ENCODE measurements around the gene FGD6. TPM values are rescaled to one million over a fixed set of nuclear protein-coding genes. Genes with fewer than 3 reads are reported as not detected.

Gene FGD6
- total RNA-seq, 4 donors from 2014 or later, result 25.0 to 37.0 (median 32.1) TPM

- in situ Hi-C loops (cut with MboI; ENCODE audit: low pct_ligation_motif_present in 1 of 4, low pct_unique_long_range_greater_than_20kb in 1 of 4, low sequenced_read_pairs in 3 of 4), result no loop called here
- no peaks in the 10 kb centered on the region for H3K27me3 ChIP-seq
- no peak for TF ChIP-seq POLR2A (IDR thresholded peaks at IDR 0.05)
- TF ChIP-seq, protein P1, sequence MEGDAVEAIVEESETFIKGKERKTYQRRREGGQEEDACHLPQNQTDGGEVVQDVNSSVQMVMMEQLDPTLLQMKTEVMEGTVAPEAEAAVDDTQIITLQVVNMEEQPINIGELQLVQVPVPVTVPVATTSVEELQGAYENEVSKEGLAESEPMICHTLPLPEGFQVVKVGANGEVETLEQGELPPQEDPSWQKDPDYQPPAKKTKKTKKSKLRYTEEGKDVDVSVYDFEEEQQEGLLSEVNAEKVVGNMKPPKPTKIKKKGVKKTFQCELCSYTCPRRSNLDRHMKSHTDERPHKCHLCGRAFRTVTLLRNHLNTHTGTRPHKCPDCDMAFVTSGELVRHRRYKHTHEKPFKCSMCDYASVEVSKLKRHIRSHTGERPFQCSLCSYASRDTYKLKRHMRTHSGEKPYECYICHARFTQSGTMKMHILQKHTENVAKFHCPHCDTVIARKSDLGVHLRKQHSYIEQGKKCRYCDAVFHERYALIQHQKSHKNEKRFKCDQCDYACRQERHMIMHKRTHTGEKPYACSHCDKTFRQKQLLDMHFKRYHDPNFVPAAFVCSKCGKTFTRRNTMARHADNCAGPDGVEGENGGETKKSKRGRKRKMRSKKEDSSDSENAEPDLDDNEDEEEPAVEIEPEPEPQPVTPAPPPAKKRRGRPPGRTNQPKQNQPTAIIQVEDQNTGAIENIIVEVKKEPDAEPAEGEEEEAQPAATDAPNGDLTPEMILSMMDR (IDR thresholded peaks at IDR 0.05), result no peak
- no peak for TF ChIP-seq POLR2AphosphoS5 (IDR thresholded peaks at IDR 0.05)
- TF ChIP-seq EP300 (IDR thresholded peaks at IDR 0.05; ENCODE audit: low read depth), result no peak
- no peaks in the 10 kb centered on the region for H3K9me3 ChIP-seq
- 55 to 66% methylated on average over 2 of the region's 2 CpGs for WGBS, 2 donors (ENCODE audit: low coverage in 1 of 2)
- no peak overlapping the region for H3K4me3 ChIP-seq
- intact Hi-C loops (cut with DNase I; ENCODE audit: low total_unique reads), result no loop called here
- no peak overlapping the region for H3K27ac ChIP-seq
- peaks cover 0 to 44% (median 13%) of the 10 kb centered on the region in 4 donors for H3K4me1 ChIP-seq
- peaks cover 0 to 4% (median 0%) of the 10 kb centered on the region in 4 donors for H3K36me3 ChIP-seq
- no peak for DNase-seq
Observed at GRCh38 chr12:95231190-95231589, 13.9 kb upstream of the FGD6 start.

DNA sequence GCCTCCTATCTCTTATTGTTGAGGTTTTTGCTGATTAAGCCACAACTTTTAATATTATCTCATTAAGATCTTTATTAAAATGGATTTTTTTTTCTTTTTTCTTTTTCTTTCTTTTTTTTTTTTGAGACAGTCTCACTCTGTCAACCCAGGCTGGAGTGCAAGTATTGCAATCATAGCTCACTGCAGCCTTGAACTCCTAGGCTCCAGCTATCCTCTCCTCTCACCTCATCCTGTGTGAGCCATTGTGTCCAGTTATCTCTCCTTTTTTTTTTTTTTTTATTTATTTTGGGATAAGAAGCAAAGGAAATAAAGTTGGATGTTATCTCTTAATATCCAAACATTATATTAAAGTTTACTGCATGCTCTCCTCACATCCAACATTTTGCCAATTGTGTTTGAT is 13.0 kb upstream of the FGD6 start:
- peaks cover 0 to 44% (median 13%) of the 10 kb centered on the region in 4 donors for H3K4me1 ChIP-seq
- no peak overlapping the region for H3K27ac ChIP-seq
- no peak overlapping the region for H3K4me3 ChIP-seq
- intact Hi-C loops (cut with DNase I; ENCODE audit: low total_unique reads) (no loop called here), in situ Hi-C loops (cut with MboI; ENCODE audit: low pct_ligation_motif_present in 1 of 4, low pct_unique_long_range_greater_than_20kb in 1 of 4, low sequenced_read_pairs in 3 of 4) (no loop called here)
- H3K9me3 ChIP-seq, result no peaks in the 10 kb centered on the region
- H3K36me3 ChIP-seq, result peaks cover 0 to 4% (median 0%) of the 10 kb centered on the region in 4 donors
- H3K27me3 ChIP-seq, result no peaks in the 10 kb centered on the region
- TF ChIP-seq, protein P1 (IDR thresholded peaks at IDR 0.05), result no peak
- TF ChIP-seq POLR2AphosphoS5 (IDR thresholded peaks at IDR 0.05), result no peak
- TF ChIP-seq EP300 (IDR thresholded peaks at IDR 0.05; ENCODE audit: low read depth), result no peak
- TF ChIP-seq POLR2A (IDR thresholded peaks at IDR 0.05), result no peak
- no peak for DNase-seq

DNA sequence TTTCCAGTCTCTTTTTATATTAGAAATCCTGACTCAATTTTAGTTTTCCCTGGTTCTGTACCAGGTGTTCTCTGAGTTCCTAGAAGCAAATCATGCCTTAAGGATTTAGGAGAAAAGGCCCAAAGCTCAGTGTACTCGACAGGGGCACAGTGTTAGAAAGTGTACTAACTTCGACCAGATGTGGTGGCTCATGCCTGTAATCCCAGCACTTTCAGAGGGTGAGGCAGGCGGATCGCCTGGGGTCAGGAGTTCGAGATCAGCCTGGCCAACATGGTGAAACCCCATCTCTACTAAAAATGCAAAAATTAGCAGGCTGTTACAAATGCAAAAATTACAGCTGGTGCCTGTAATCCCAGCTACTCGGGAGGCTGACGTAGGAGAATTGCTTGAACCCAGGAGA is 12.4 kb upstream of the FGD6 start:
- intact Hi-C loops (cut with DNase I; ENCODE audit: low total_unique reads) (loop anchor here (10.0 kb wide), 1 partner anchor 105 kb away; no protein-coding TSS in a partner anchor), in situ Hi-C loops (cut with MboI; ENCODE audit: low pct_ligation_motif_present in 1 of 4, low pct_unique_long_range_greater_than_20kb in 1 of 4, low sequenced_read_pairs in 3 of 4) (no loop called here)
- Histone ChIP-seq H3K9me3 (no peaks in the 10 kb centered on the region), H3K4me1 (peaks cover 0 to 44% (median 13%) of the 10 kb centered on the region in 4 donors), H3K27me3 (no peaks in the 10 kb centered on the region), H3K4me3 (no peak overlapping the region), H3K36me3 (peaks cover 0 to 4% (median 0%) of the 10 kb centered on the region in 4 donors), H3K27ac (no peak overlapping the region)
- TF ChIP-seq, protein P1 (IDR thresholded peaks at IDR 0.05), result no peak
- 83 to 86% methylated on average over 6 to 7 of the region's 7 CpGs for WGBS, 2 donors (ENCODE audit: low coverage in 1 of 2)
- DNase-seq, result no peak

DNA sequence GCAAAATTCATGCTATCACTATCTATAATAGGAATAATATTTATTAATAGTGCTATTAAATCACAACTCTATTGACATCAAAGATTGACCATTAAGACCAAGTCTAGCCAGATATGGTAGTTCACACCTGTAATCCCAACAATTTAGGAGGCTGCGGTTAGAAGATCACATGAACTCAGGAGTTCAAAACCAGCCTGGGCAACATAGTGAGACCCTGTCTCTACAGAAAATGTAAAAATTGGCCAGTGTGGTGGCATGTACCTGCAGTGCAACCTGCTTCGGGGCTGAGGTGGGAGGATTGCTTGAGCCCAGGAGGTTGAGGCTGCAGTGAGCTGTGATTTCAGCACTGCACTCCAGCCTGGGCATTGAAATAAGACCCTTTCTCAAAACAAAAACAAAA is 11.3 kb upstream of the FGD6 start:
- DNase-seq, result no peak
- no peak for TF ChIP-seq EP300 (IDR thresholded peaks at IDR 0.05; ENCODE audit: low read depth)
- TF ChIP-seq POLR2AphosphoS5 (IDR thresholded peaks at IDR 0.05), result no peak
- TF ChIP-seq POLR2A (IDR thresholded peaks at IDR 0.05), result no peak
- Histone ChIP-seq H3K36me3 (no peaks in the 10 kb centered on the region), H3K27me3 (no peaks in the 10 kb centered on the region), H3K4me1 (peaks cover 0 to 44% (median 17%) of the 10 kb centered on the region in 4 donors), H3K4me3 (no peak overlapping the region), H3K27ac (no peak overlapping the region), H3K9me3 (no peaks in the 10 kb centered on the region)
- 98 to 100% methylated on average over 1 to 2 of the region's 2 CpGs for WGBS, 2 donors (ENCODE audit: low coverage in 1 of 2)
- intact Hi-C loops (cut with DNase I; ENCODE audit: low total_unique reads) (loop anchor here (10.0 kb wide), 1 partner anchor 106 kb away; no protein-coding TSS in a partner anchor), in situ Hi-C loops (cut with MboI; ENCODE audit: low pct_ligation_motif_present in 1 of 4, low pct_unique_long_range_greater_than_20kb in 1 of 4, low sequenced_read_pairs in 3 of 4) (no loop called here)

DNA sequence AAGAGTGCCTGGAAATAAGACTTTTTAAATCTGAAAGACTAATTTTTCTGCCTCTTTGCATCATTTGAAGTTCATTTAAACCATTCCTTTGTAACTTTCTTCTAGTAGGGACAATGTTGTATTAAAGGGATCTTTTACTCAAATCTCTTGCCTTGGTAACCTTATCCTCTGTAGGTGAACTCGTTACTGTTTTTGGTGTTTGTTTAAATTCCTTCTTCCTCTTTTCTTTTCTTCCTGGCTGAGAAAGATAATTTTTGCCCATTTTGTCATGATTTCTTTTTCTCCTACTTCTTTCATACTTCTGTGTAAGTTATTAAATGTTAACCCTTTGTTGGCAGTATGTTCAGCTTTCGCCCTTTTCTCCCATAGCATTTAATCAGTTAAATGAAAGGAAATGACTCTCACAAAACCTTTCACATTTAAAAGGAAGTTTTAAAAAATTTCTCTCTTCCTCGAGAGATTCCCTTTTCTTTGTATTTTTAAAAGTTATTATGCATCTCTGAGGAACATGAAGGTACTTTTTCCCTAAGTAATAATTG is 10.6 kb upstream of the FGD6 start:
- Histone ChIP-seq H3K27me3 (no peaks in the 10 kb centered on the region), H3K4me1 (peaks cover 0 to 45% (median 17%) of the 10 kb centered on the region in 4 donors), H3K4me3 (no peak overlapping the region), H3K9me3 (no peaks in the 10 kb centered on the region), H3K27ac (no peak overlapping the region), H3K36me3 (no peaks in the 10 kb centered on the region)
- in situ Hi-C loops (cut with MboI; ENCODE audit: low pct_ligation_motif_present in 1 of 4, low pct_unique_long_range_greater_than_20kb in 1 of 4, low sequenced_read_pairs in 3 of 4), result no loop called here
- WGBS, 2 donors (ENCODE audit: low coverage in 1 of 2), result 64 to 65% methylated on average over 3 of the region's 3 CpGs
- TF ChIP-seq, protein P1 (IDR thresholded peaks at IDR 0.05), result no peak
- no peak for TF ChIP-seq EP300 (IDR thresholded peaks at IDR 0.05; ENCODE audit: low read depth)
- TF ChIP-seq POLR2A (IDR thresholded peaks at IDR 0.05), result no peak
- no peak for TF ChIP-seq POLR2AphosphoS5 (IDR thresholded peaks at IDR 0.05)
- DNase-seq, result no peak
- intact Hi-C loops (cut with DNase I; ENCODE audit: low total_unique reads), result loop anchor here (10.0 kb wide), 1 partner anchor 107 kb away; no protein-coding TSS in a partner anchor

Measured in transverse colon (tissue), 4 donors.